SK-N-SH (cell line): ENCODE data around the gene S1PR2. TPM values are rescaled to one million over a fixed set of nuclear protein-coding genes. Genes with fewer than 3 reads are reported as not detected.
A peak's percentile ranks its signal among the peaks of the same experiment; 100 is the strongest.

Source experiments
- CTCF ChIA-PET: fragments of 300-600, 350-600 bp; formaldehyde crosslinking; extraction: SDS; loops from one replicate; lab custom pipeline; 2021; lab: Yijun Ruan, JAX
- POLR2A ChIA-PET: fragments of 350-600 bp; sonication (Branson Sonifier 250); formaldehyde crosslinking; extraction: SDS; loops from one replicate; lab custom pipeline; 2020; ENCODE audit warnings: antibody characterized with exemption, inconsistent platforms; lab: Yijun Ruan, JAX
- DNase-seq: peaks from one replicate; pipeline ENCODE4 v3.0.0; 2012
- H2AFZ ChIP-seq: fragments of 200-600 bp; sonication (generic); 2 replicates; pipeline ENCODE4 v1.8.1; 2016; ENCODE audit warnings: antibody characterized with exemption, mild to moderate bottlenecking, low read depth
- H3F3A ChIP-seq: fragments of 200-600 bp; sonication (generic); replicated peaks from 2 replicates; pipeline ENCODE3; 2016; ENCODE audit warnings: antibody characterized with exemption, mild to moderate bottlenecking; ENCODE audit not compliant: insufficient read depth
- H3K27ac ChIP-seq, 2 experiments: fragments of 200-500 bp in 1 of 2; fragments of 200-600 bp in 1 of 2; sonication (Bioruptor generic) in 1 of 2; sonication (generic), shearing (Covaris generic) in 1 of 2; 2 replicates each; pipeline versions ENCODE4 v1.5.1 to v1.6.1; 2014 to 2016; ENCODE audit warnings: low read depth in 2 of 2, inconsistent platforms in 1 of 2, low read length in 1 of 2, mild to moderate bottlenecking in 1 of 2, mixed read lengths in 1 of 2
- H3K27me3 ChIP-seq: fragments of 200-600 bp; sonication (generic), shearing (Covaris generic); 2 replicates; pipeline ENCODE4 v1.6.1; 2016; ENCODE audit warnings: mixed run types; ENCODE audit not compliant: insufficient read depth
- H3K36me3 ChIP-seq, 2 experiments: fragments of 200-500 bp in 1 of 2; fragments of 200-600 bp in 1 of 2; sonication (Bioruptor generic) in 1 of 2; sonication (generic) in 1 of 2; replicated peaks in 1 of 2; 2 replicates each; pipeline versions ENCODE3 to v1.5.1; 2014 to 2016; ENCODE audit warnings: low read length in 1 of 2, mild to moderate bottlenecking in 1 of 2; ENCODE audit not compliant: insufficient read depth in 2 of 2, control insufficient read depth in 1 of 2
- H3K4me1 ChIP-seq, 2 experiments: fragments of 200-500 bp in 1 of 2; fragments of 200-600 bp in 1 of 2; sonication (Bioruptor generic) in 1 of 2; sonication (generic), shearing (Covaris generic) in 1 of 2; 2 replicates each; pipeline versions ENCODE4 v1.5.1 to v1.6.1; 2014 to 2016; ENCODE audit warnings: low read depth in 1 of 2, low read length in 1 of 2, mixed run types in 1 of 2; ENCODE audit not compliant: insufficient read depth in 2 of 2, control insufficient read depth in 1 of 2
- H3K4me2 ChIP-seq: fragments of 200-600 bp; sonication (generic), shearing (Covaris generic); 2 replicates; pipeline ENCODE4 v1.6.1; 2017; ENCODE audit warnings: mixed run types
- H3K4me3 ChIP-seq, 2 experiments: fragments of 200-500 bp in 1 of 2; fragments of 200-600 bp in 1 of 2; sonication (Bioruptor generic) in 1 of 2; sonication (generic), shearing (Covaris generic) in 1 of 2; 2 replicates each; pipeline versions ENCODE4 v1.5.1 to v1.8.1; 2014 to 2016; ENCODE audit warnings: low read depth in 2 of 2, inconsistent platforms in 1 of 2, low read length in 1 of 2, mild to moderate bottlenecking in 1 of 2, mixed read lengths in 1 of 2, moderate library complexity in 1 of 2
- H3K79me2 ChIP-seq: fragments of 200-600 bp; sonication (generic); 2 replicates; pipeline ENCODE4 v1.8.1; 2017; ENCODE audit warnings: mild to moderate bottlenecking; ENCODE audit not compliant: insufficient read depth
- H3K9ac ChIP-seq: fragments of 200-600 bp; sonication (generic); 2 replicates; pipeline ENCODE4 v1.6.1; 2017; ENCODE audit warnings: mixed run types
- H3K9me2 ChIP-seq: fragments of 200-600 bp; sonication (generic); 2 replicates; pipeline ENCODE4 v1.6.1; 2017; ENCODE audit warnings: mixed run types
- H3K9me3 ChIP-seq: fragments of 200-600 bp; sonication (generic); 2 replicates; pipeline ENCODE4 v1.6.1; 2017; ENCODE audit warnings: mixed run types, mild to moderate bottlenecking, moderate library complexity
- H4K20me1 ChIP-seq: fragments of 200-600 bp; sonication (generic); 2 replicates; pipeline ENCODE4 v1.6.1; 2017; ENCODE audit warnings: mild to moderate bottlenecking, mixed run types; ENCODE audit not compliant: insufficient read depth
- CHD2 ChIP-seq: fragments of 150-350 bp; IDR thresholded peaks from 2 replicates; pipeline ENCODE4 v1.6.1; 2018; ENCODE audit warnings: low read length; ENCODE audit not compliant: partially characterized antibody
- GABPA ChIP-seq: IDR thresholded peaks from 2 replicates; pipeline ENCODE4 v1.4.0; 2012; ENCODE audit warnings: low read depth, mild to moderate bottlenecking
- MXI1 ChIP-seq: IDR thresholded peaks from 2 replicates; pipeline ENCODE4 v1.6.1; 2012; ENCODE audit warnings: mild to moderate bottlenecking, low read depth, low read length, improper control_type of control experiment
- POLR2AphosphoS5 ChIP-seq: IDR thresholded peaks from 2 replicates; pipeline ENCODE4 v1.6.1; 2012; ENCODE audit warnings: low read depth, low read length
- SIN3A ChIP-seq: IDR thresholded peaks from 2 replicates; pipeline ENCODE4 v1.6.1; 2012; ENCODE audit warnings: low read depth, mild to moderate bottlenecking, low read length, moderate library complexity, borderline replicate concordance
- TAF1 ChIP-seq: IDR thresholded peaks from 2 replicates; pipeline ENCODE4 v1.6.1; 2012; ENCODE audit warnings: low read depth, mild to moderate bottlenecking, low read length, moderate library complexity, borderline replicate concordance
- YY1 ChIP-seq: IDR thresholded peaks from 2 replicates; pipeline ENCODE4 v1.4.0; 2012; ENCODE audit warnings: low read depth, mild to moderate bottlenecking
- WGBS: methylation state at CpG from one replicate; pipeline ENCODE4 v1.1.6; 2017; ENCODE audit warnings: low lambda C conversion rate; 5-methylcytosine and 5-hydroxymethylcytosine counted together
- polyA plus RNA-seq, 3 experiments: library from polyadenylated mRNA; depleted of rRNA; stranded (reverse); fragments of >200 nt; gene quantifications; 2 replicates each; pipeline ENCODE4 v1.2.3, GENCODE V29; 2012
- TF ChIP-seq, protein P1 (sequence below): IDR thresholded peaks from 2 replicates; pipeline ENCODE4 v1.4.0; 2012; ENCODE audit warnings: low read depth, borderline replicate concordance
- TF ChIP-seq, protein P2 (sequence below): IDR thresholded peaks from 2 replicates; pipeline ENCODE4 v1.6.1; 2012; ENCODE audit warnings: mild to moderate bottlenecking, low read depth, low read length, moderate library complexity
- TF ChIP-seq, protein P3 (sequence below): IDR thresholded peaks from 2 replicates; pipeline ENCODE4 v1.4.0; 2012; ENCODE audit warnings: low read depth
- TF ChIP-seq, protein P4 (sequence below): IDR thresholded peaks from 2 replicates; pipeline ENCODE4; 2012

Gene S1PR2
- polyA plus RNA-seq, 1 of the 3 experiments (the other 2 are of a cell fraction) = 3.6 TPM

DNA sequence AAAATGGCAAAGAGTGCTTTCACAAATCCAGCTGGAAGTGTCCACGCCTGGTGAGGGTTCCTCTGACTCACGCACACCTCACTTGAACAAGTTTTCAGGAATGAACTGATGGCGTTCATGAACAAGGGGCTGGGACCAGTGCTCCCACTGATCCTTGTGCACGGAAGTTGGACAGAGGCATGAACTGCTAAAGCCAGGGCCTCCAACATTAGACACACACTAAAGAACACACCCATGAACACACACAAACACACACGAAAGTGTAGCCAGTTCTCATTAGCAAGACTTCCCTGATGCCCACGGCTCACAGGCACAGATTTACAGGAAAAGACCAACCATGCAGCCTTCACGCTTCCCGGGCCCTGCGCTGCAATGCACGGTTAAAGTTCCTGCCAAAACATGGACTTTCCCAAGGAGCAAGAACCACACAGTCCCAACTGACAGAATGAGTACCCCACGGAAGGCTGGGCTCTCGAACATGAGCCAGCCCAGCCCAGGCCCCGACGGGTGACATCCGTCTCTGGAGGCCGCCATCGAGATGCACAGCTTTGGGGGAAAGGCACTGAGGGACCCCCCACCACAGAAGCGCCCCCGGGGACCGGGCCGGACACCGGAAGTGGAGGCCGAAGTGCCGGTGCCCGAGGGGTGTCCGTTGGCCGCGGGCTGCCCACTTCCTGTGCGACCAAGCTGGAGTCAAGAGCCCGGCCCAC is 37.2 kb downstream of the S1PR2 start:
- peaks cover 56% of the 10 kb centered on the region for H3K79me2 ChIP-seq
- WGBS = 2% methylated on average over 7 of the region's 30 CpGs
- H3K9me2 ChIP-seq = no peaks in the 10 kb centered on the region
- peak overlapping the region; percentile 91 for H3K4me2 ChIP-seq
- H3K9me3 ChIP-seq = no peaks in the 10 kb centered on the region
- H3F3A ChIP-seq = peaks cover 17% of the 10 kb centered on the region
- peaks cover 7 to 15% of the 10 kb centered on the region in 2 experiments; a peak in 2 of 4 replicates for H3K4me1 ChIP-seq
- peak overlapping the region; percentile 61 to 82 for H3K4me3 ChIP-seq
- peaks cover 35% of the 10 kb centered on the region; the same call in 1 of the 2 replicates for H4K20me1 ChIP-seq
- no peaks in the 10 kb centered on the region for H3K27me3 ChIP-seq
- peak overlapping the region; percentile 84 for H3K9ac ChIP-seq
- peak overlapping the region; percentile 64; the same call in 1 of the 2 replicates for H2AFZ ChIP-seq
- peaks cover 0 to 13% of the 10 kb centered on the region in 2 experiments for H3K36me3 ChIP-seq
- ChIA-PET POLR2A (interaction anchor here (0.7 to 1.7 kb wide), 6 partner anchors 36 to 98 kb away, joined by 3 to 5 read pairs (median 3); no protein-coding TSS in a partner anchor), CTCF (interaction anchor here (0.7 to 1.9 kb wide), 5 partner anchors 34 to 65 kb away, joined by 3 to 13 read pairs (median 3); partner anchors contain the start of gene S1PR2)
- peak overlapping the region; percentile 71 to 80 for H3K27ac ChIP-seq
- DNase-seq = no peak
- TF ChIP-seq TAF1 (0 out of 2 replicates have a peak, but pooled peaks have one; percentile 2), GABPA (peak; percentile 79; the same call in 1 of the 2 replicates), YY1 (0 out of 2 replicates have a peak, but pooled peaks have one; percentile 13), MXI1 (no peak; the same call in 1 of the 2 replicates), SIN3A (0 out of 2 replicates have a peak, but pooled peaks have one; percentile 9), CHD2 (no peak), POLR2AphosphoS5 (no peak)
- TF ChIP-seq, protein P1, sequence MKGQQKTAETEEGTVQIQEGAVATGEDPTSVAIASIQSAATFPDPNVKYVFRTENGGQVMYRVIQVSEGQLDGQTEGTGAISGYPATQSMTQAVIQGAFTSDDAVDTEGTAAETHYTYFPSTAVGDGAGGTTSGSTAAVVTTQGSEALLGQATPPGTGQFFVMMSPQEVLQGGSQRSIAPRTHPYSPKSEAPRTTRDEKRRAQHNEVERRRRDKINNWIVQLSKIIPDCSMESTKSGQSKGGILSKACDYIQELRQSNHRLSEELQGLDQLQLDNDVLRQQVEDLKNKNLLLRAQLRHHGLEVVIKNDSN = no peak
- TF ChIP-seq, protein P2, sequence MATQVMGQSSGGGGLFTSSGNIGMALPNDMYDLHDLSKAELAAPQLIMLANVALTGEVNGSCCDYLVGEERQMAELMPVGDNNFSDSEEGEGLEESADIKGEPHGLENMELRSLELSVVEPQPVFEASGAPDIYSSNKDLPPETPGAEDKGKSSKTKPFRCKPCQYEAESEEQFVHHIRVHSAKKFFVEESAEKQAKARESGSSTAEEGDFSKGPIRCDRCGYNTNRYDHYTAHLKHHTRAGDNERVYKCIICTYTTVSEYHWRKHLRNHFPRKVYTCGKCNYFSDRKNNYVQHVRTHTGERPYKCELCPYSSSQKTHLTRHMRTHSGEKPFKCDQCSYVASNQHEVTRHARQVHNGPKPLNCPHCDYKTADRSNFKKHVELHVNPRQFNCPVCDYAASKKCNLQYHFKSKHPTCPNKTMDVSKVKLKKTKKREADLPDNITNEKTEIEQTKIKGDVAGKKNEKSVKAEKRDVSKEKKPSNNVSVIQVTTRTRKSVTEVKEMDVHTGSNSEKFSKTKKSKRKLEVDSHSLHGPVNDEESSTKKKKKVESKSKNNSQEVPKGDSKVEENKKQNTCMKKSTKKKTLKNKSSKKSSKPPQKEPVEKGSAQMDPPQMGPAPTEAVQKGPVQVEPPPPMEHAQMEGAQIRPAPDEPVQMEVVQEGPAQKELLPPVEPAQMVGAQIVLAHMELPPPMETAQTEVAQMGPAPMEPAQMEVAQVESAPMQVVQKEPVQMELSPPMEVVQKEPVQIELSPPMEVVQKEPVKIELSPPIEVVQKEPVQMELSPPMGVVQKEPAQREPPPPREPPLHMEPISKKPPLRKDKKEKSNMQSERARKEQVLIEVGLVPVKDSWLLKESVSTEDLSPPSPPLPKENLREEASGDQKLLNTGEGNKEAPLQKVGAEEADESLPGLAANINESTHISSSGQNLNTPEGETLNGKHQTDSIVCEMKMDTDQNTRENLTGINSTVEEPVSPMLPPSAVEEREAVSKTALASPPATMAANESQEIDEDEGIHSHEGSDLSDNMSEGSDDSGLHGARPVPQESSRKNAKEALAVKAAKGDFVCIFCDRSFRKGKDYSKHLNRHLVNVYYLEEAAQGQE = peak; percentile 31; the same call in 1 of the 2 replicates
- TF ChIP-seq, protein P3, sequence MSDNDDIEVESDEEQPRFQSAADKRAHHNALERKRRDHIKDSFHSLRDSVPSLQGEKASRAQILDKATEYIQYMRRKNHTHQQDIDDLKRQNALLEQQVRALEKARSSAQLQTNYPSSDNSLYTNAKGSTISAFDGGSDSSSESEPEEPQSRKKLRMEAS = peak; percentile 5; the same call in 1 of the 2 replicates
- TF ChIP-seq, protein P4, sequence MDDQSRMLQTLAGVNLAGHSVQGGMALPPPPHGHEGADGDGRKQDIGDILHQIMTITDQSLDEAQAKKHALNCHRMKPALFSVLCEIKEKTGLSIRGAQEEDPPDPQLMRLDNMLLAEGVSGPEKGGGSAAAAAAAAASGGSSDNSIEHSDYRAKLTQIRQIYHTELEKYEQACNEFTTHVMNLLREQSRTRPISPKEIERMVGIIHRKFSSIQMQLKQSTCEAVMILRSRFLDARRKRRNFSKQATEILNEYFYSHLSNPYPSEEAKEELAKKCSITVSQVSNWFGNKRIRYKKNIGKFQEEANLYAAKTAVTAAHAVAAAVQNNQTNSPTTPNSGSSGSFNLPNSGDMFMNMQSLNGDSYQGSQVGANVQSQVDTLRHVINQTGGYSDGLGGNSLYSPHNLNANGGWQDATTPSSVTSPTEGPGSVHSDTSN = no peak
